A673 (cell line): ENCODE results near the gene WIF1.

Experiments used
- EZH2 ChIP-seq: fragments of 200-600 bp; sonication (generic); IDR thresholded peaks from 2 replicates; pipeline ENCODE4 v1.6.1; 2017; ENCODE audit warnings: borderline replicate concordance, low read depth, mild to moderate bottlenecking, mixed read lengths, antibody characterized with exemption, low read length; ENCODE audit not compliant: poor library complexity, severe bottlenecking
- TF ChIP-seq, protein P1 (sequence below): fragments of 300-800, 200-600 bp; sonication (generic); conservative IDR thresholded peaks from 2 replicates; pipeline ENCODE4 v1.5.1; 2017; ENCODE audit warnings: low read depth, mild to moderate bottlenecking, antibody characterized with exemption, low read length, moderate library complexity, mixed read lengths

DNA sequence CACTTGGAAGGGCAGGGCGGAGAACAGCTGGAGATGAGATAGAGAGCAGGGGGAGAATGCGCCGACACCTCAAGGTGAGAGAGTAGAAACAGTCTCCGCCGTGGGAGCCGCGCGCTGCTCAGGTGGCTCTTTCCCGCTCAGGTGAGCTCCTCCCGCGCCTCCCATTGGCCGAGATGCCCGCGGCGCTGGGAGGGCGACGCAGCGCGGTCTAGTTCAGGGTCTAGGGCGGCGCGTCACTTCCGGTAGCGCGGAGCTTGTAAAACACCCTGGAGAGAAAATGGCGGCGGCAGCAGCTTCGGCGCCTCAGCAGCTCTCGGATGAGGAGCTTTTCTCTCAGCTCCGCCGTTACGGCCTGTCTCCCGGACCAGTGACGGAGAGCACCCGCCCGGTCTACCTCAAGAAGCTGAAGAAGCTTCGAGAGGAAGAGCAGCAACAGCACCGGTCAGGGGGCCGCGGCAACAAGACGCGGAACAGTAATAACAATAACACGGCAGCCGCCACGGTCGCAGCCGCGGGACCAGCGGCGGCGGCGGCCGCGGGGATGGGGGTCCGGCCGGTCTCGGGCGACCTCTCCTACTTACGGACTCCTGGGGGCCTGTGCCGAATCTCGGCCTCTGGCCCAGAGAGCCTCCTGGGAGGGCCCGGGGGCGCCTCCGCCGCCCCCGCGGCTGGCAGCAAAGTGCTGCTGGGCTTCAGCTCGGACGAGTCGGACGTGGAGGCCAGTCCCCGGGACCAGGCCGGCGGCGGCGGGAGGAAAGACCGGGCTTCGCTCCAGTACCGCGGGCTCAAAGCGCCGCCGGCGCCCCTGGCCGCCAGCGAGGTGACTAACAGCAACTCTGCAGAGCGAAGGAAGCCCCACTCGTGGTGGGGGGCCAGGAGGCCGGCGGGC is 48.5 kb upstream of the WIF1 start, which contains the start of gene LEMD3:
- TF ChIP-seq, protein P1, sequence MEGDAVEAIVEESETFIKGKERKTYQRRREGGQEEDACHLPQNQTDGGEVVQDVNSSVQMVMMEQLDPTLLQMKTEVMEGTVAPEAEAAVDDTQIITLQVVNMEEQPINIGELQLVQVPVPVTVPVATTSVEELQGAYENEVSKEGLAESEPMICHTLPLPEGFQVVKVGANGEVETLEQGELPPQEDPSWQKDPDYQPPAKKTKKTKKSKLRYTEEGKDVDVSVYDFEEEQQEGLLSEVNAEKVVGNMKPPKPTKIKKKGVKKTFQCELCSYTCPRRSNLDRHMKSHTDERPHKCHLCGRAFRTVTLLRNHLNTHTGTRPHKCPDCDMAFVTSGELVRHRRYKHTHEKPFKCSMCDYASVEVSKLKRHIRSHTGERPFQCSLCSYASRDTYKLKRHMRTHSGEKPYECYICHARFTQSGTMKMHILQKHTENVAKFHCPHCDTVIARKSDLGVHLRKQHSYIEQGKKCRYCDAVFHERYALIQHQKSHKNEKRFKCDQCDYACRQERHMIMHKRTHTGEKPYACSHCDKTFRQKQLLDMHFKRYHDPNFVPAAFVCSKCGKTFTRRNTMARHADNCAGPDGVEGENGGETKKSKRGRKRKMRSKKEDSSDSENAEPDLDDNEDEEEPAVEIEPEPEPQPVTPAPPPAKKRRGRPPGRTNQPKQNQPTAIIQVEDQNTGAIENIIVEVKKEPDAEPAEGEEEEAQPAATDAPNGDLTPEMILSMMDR, result no peak
- TF ChIP-seq EZH2, result no peak
